RWPE2 (cell line): ENCODE measurements around the gene SLC30A2.

Source experiments
- ATAC-seq: fragments of 200-7000 bp; cut with Tn5 transposase; 3 replicates; pipeline ENCODE4 v1.9.1; 2021; ENCODE audit warnings: low read depth
- DNase-seq: peaks from one replicate; pipeline ENCODE4 v3.0.0-alpha.2; 2020; ENCODE audit warnings: low spot score
- H3K27ac ChIP-seq: fragments of 450-650 bp; 2 replicates; pipeline ENCODE4 v1.5.1; 2017; ENCODE audit warnings: mild to moderate bottlenecking; ENCODE audit not compliant: poor library complexity, severe bottlenecking
- H3K27me3 ChIP-seq: fragments of 250-450 bp; sonication (Bioruptor Pico); 2 replicates; pipeline ENCODE4 v1.5.1; 2021; ENCODE audit warnings: mild to moderate bottlenecking, moderate library complexity; ENCODE audit not compliant: insufficient read depth, poor library complexity, severe bottlenecking
- H3K36me3 ChIP-seq: fragments of 250-450 bp; sonication (Bioruptor Pico); 2 replicates; pipeline ENCODE4 v1.5.1; 2020; ENCODE audit warnings: low read depth, mild to moderate bottlenecking, moderate library complexity
- H3K4me1 ChIP-seq: fragments of 250-450 bp; sonication (Bioruptor Pico); 2 replicates; pipeline ENCODE4 v1.5.1; 2021; ENCODE audit warnings: mild to moderate bottlenecking, moderate library complexity; ENCODE audit not compliant: insufficient read depth, poor library complexity, severe bottlenecking
- H3K4me3 ChIP-seq: fragments of 250-450 bp; sonication (Bioruptor Pico); 2 replicates; pipeline ENCODE4 v1.5.1; 2021; ENCODE audit warnings: mild to moderate bottlenecking, moderate library complexity; ENCODE audit not compliant: severe bottlenecking
- H3K9me3 ChIP-seq: fragments of 250-450 bp; sonication (Bioruptor Pico); 2 replicates; pipeline ENCODE4 v1.5.1; 2021; ENCODE audit warnings: mild to moderate bottlenecking, moderate library complexity; ENCODE audit not compliant: severe bottlenecking
- CTCF ChIP-seq: fragments of 450-650 bp; IDR thresholded peaks from one replicate; pipeline ENCODE4 v1.5.1; 2017; ENCODE audit warnings: mild to moderate bottlenecking, moderate library complexity; ENCODE audit not compliant: poor library complexity, severe bottlenecking

The SLC30A2 gene

GRCh38 chr1:26031196-26031595 is 14.7 kb downstream of the SLC30A2 start:
- H3K4me3 ChIP-seq = no peak overlapping the region
- DNase-seq (no peak), ATAC-seq (no peak)
- no peak for TF ChIP-seq CTCF
- no peaks in the 10 kb centered on the region for H3K36me3 ChIP-seq
- H3K9me3 ChIP-seq = no peaks in the 10 kb centered on the region
- H3K4me1 ChIP-seq = peaks cover 1% of the 10 kb centered on the region
- H3K27me3 ChIP-seq = no peaks in the 10 kb centered on the region
- H3K27ac ChIP-seq = no peak overlapping the region

- Histone ChIP-seq H3K27me3 (no peaks in the 10 kb centered on the region), H3K4me1 (no peaks in the 10 kb centered on the region), H3K27ac (no peak overlapping the region), H3K9me3 (no peaks in the 10 kb centered on the region), H3K4me3 (no peak overlapping the region), H3K36me3 (no peaks in the 10 kb centered on the region)
- no peak for ATAC-seq
- TF ChIP-seq CTCF = no peak
- no peak for DNase-seq
These were observed 15.9 kb downstream of the SLC30A2 start for GRCh38 chr1:26029864-26030481.

GRCh38 chr1:26029054-26029863 is 16.7 kb downstream of the SLC30A2 start:
- Histone ChIP-seq H3K4me3 (no peak overlapping the region), H3K4me1 (no peaks in the 10 kb centered on the region), H3K9me3 (no peaks in the 10 kb centered on the region), H3K27me3 (no peaks in the 10 kb centered on the region), H3K36me3 (no peaks in the 10 kb centered on the region), H3K27ac (no peak overlapping the region)
- ATAC-seq (no peak), DNase-seq (no peak)
- TF ChIP-seq CTCF = no peak

GRCh38 chr1:26028490-26028980 is 17.4 kb downstream of the SLC30A2 start:
- H3K36me3 ChIP-seq = no peaks in the 10 kb centered on the region
- H3K4me3 ChIP-seq = no peak overlapping the region
- no peaks in the 10 kb centered on the region for H3K9me3 ChIP-seq
- no peak for TF ChIP-seq CTCF
- no peaks in the 10 kb centered on the region for H3K27me3 ChIP-seq
- ATAC-seq = no peak
- no peak overlapping the region for H3K27ac ChIP-seq
- DNase-seq = no peak
- no peaks in the 10 kb centered on the region for H3K4me1 ChIP-seq
